Activated T-cell treated with anti-CD3 and anti-CD28 coated beads, Interleukin-2, amount 50 U/mL, for 1 hour (primary cell): Measurements from ENCODE around the gene LRRC57.

Source experiments
- DNase-seq: peaks from one replicate; pipeline ENCODE4 v3.0.0-alpha.2; 2020

LRRC57 gene

DNA sequence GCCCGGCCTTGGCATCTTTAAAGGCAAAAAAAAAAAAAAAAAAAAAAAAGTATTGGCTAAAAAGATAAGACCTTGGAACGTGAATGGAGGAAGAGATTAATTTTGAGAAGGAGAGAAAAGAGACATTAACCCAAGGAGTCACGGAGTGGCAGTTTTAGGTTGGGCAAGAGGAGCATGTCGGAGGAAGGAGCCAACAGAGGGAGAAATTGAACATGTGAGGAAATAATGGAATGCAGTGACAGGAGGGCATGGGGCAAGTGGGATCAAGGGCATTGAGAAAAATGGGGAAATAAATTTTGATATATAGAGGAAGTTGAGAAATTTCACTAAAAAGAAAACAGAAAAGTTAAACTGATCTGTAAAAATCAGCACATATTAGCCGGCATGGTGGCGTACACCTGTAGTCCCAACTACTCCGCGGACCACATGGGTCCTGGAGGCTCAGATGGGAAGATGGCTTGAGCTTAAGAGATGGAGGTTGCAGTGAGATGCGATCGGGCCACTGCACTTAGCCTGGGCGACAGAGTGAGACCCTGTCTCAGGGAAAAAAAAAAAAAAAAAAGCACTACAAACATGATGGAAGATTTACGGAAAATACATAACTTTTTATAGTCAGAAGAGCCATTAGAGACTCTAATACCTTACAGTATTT is 1.3 kb upstream of the LRRC57 start:
- DNase-seq = no peak

DNA sequence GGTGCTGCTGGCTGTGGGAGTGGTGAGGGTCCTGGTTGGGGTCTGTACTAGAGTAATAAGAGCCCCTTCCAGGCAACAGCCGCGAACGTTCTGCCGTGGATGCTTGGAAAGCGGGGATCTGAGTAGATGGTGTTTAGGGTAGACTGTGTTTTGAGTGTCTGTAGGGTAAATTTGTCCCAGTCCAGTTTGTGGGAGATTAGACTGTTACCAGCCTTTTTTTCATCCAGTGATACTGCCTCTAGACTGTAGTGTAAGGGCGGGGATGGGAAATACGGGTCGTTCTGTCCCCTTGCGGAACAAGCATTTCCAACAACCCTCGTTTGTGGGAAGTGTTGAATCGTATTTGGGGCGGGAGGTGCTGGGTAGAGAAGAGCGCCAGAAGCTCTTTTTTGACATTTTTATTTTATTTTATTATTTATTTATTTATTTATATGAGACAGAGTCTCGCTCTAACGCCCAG is 469 bp upstream of the LRRC57 start:
- DNase-seq = no peak

DNA sequence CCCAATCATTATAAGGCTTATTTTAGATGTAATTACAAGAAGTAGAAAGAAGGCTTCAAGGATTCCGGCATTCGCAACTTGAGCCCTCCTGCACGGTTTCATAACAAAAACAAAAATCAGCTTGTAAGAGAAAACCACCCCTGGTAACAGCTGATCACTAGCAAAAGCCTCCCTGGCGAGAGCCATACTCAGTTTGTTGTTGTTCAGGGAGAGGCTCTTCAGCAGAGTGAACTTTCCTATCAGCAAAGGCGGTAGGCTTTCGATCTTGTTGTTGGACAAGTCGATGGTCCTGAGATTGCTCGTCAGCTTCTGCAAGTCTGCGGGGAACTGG is 710 bp downstream of the LRRC57 start:
- DNase-seq = no peak

DNA sequence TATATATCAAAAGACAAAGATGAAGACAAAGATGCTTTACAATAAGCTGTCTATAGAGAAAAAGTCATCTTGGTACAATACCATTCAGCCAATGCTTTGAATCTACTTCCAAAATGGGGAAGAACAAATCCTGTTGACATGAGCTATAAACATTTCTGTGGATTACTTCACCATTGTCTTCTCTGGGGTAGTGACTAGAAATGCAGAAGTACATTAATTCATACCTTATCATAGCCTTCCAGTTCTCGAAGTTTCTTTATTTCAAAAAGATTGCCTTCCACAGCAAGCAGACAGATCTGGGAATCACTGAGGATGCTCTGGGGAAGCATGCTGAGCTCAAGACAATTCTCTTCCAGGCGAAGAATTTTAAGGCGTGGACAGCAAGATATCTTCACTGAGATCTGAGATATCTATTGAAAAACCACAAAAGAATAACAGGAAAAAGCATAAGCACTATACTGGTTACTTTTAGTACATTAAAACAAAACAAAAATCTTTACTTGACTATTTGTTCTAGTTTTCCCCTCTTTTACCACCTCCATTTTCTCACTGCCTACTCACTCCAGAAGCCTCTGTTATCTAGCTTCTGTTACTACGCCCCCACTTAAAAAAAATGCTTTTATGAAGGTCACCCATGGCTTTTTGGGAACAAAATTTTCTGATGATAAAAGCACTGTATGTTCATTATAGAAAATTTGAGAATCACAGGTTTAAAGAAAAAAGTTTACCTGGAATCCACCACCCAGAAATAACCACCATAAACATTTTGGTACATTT is 3.6 kb downstream of the LRRC57 start:
- DNase-seq = no peak

DNA sequence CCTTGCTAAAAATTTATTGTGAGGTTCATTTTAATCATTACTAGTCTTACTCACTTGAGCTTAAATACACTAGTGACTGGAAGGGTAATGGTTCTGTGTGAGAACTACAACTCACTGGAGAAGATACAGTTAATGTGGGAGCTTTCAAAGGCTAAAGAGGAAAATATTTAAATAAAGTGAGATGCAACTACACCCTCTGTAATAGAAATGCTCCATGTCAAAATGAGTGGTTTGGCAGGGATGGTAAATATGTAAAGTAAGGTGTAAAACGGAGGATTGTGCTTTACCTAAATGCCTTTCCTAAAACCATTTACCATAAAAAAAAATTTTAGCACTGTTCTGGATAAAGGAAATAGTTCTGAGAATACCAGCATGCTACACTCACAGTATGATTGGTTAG is 15.3 kb downstream of the LRRC57 start:
- no peak for DNase-seq

DNA sequence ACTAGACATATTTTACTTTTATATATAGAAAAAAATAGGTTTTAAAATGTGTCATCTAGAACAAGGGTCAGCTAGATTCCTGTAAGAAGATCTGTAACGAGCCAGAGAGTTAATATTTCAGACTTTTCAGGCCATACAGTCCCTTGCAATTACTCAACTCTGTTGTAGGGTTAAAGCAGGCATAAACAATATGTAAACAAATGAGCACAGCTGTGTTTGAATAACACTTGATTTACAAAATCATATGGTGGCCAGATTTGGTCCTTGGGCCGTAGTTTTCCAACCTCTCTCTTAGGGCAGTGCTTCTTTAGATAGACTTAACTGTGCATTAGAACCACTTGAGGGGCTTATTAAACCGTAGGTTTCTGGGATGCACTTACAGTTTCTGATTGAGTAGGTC is 19.6 kb downstream of the LRRC57 start:
- no peak for DNase-seq

DNA sequence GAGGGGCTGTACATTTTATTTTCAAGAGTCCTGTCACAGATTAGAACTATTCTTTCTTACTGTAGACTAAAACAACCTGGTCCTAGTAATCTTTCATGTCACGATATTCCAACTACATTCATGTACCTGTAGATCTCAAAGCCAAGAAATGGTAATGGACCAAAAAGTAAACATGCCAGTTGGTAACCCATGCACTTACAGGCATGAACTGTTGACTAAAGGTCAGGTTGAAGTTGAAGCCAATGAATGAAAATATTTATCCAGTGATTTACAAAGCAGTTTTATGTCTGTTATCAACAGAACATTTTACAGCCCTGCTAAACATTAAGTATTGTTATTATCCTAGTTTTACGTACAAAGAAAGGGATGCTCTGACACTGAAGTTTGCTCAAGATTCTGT is 25.3 kb downstream of the LRRC57 start:
- no peak for DNase-seq

DNA sequence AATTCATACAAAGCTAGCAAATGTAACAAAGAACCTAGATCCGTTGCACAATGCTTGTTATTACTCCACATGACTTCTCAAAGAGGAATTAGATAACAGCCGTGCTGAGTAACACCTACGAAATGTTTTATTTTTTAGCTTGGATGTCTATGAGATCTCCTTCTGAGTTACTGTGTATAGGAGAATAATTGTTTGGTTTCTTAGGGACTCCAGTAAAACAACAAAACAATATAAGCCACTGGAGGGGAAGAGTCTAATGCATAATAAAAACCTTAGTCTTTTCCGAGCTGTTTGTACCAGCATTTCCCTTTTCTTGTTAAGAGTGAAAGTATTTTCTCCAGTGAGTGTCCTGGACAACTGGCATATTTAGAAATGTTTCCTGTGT is 37.6 kb downstream of the LRRC57 start:
- DNase-seq = no peak

DNA sequence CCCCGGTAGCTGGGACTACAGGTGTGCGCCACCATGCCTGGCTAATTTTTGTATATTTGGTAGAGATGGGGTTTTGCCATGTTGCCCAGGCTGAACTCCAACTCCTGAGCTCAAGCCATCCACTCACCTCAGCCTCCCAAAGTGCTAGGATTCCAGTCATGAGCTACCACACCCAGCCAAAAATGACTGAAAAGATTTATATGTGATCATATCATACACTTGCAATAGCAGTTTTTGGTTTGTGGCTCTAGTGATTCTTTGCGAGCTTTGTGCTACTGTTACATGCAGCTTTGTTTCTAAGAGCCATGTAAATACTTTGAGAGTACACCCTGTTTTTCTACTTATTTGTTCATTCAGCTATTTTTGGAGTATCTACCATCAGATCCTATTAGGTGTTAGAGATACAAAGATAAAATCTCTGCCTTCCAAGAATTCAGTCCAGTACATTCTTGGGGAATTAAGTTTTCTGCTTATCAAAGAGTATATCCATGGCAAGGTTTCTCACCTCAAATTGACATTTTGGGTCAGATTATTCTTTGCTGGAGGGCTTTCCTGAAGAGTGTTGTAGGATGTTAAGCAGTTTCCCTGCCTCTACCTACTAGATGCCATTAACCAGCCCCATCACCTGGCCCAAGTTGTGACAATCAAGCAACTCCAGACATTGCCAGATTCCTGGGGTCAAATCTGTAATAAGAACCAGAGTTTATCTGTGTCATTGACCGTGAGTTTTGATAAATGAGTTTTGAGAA is 38.2 kb downstream of the LRRC57 start:
- DNase-seq = no peak

DNA sequence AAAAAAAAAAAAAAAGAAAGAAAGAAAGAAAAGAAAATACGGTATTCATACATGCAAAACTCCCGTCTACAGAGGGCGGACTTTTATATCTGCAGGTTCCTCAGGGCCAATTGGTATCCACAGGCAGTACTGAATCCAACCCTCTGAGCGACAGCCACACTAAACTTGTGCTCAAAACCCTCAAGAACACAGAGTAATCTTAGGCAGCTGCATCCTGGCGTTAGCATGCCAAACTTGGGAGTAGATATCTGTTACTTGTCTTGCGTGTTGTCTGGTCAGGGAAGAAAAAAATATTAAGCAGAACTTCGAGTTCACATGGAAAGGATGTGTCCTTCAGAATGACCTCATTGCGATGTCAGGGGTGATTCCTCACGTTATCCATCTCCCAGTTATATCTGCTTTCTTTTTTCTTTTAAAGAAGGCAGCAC is 40.3 kb downstream of the LRRC57 start:
- no peak for DNase-seq

DNA sequence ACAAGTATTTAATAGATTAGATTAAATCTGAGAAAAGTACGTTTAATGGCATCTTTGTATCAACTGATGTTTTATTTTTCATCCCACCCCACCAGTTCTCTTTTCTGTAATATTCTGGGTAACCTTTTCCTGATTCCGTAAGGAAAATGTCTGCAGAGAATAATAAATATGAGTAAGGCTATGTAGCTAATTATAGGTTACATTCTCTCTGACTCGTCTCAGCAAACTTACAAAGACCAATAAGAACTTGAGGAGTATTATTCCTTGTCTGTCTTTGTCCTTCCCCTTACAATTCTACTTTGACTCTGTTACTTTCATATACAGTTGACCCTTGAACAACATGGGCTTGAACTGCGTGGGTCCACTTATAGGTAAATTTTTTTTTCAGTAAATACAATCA is 41.1 kb downstream of the LRRC57 start:
- no peak for DNase-seq

DNA sequence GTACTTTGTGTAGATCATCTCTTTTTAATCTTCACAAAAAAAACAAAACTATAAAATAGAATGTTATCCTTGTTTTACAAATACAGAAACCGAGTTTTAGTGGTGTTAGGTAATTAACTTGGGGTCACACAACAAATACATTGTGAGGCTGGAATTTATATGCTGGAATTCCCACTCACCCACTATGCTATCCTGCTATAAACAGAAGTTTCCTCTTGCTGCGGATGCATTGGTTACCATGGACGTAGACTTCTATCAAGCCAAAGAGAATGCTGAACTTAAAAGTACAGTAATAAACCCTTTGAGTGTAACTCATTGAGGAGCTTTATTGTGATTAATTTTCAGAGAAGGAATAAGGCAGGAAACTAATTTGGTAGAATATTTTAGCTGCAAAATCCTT is 44.0 kb downstream of the LRRC57 start:
- no peak for DNase-seq

DNA sequence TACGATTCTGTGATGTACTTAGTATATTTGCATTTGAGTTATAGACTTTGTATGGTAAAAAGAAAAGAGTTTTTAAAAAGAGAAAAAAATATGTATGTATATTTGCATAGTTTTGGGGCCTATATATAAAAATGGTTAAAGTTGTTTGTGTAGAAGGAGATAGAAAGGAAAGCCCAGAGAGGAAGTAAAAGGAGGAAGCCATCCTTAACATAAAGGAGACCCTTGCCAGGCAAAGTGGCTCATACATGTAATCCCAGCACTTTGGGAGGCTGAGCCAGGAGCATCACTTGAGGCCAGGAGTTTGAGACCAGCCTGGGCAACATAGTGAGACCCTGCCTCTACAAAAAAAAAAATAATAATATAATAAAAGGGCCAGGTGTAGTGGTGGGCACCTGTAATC is 44.8 kb downstream of the LRRC57 start:
- DNase-seq = no peak

DNA sequence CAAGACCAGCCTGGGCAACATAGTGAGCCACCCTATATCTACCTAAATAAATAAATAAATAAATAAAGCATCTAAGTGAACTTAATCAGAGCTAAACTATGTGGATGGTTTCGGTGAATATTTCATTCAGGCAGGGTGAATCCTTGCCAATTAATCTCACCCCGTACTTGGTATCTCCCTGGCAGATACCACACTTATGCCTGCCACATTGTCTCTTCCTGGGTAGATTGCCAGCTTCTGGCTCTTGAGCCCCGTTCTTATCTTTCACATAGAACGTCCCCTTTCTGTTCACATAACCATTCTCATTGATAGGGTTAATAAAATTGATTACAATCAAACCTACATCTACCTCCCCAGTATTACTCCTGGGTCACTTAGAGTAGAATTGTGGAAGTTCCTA is 46.1 kb downstream of the LRRC57 start:
- DNase-seq = no peak

DNA sequence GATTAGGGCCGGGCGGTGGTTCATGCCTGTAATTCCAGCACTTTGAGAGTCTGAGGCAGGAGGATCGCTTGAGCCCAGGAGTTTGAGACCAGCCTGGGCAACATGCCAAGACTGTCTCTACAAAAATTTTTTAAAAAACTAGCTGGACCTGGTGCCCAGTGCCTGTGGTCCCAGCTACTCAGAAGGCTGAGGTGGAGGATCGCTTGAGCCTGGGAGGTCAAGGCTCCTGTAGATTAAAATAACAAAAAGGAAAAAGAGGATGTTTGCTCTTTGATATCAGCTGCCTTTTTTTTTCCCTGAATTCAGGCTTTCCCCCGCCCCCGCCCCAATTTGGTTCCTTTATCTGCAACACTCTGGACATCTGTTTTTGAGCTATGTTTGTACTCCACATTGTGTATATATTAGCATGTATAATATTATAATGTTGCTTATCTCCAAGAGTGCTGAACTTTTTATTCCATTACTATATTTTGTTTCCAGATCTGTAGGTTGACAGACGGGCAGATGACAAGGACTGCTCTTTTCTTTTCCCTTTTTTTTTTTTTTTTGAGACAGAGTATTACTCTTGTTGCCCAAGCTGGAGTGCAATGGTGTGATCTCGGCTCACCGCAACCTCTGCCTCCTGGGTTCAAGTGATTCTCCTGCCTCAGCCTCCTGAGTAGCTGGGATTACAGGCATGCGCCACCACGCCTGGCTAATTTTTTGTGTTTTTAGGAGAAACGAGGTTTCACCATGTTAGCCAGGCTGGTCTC is 48.6 kb downstream of the LRRC57 start:
- no peak for DNase-seq

DNA sequence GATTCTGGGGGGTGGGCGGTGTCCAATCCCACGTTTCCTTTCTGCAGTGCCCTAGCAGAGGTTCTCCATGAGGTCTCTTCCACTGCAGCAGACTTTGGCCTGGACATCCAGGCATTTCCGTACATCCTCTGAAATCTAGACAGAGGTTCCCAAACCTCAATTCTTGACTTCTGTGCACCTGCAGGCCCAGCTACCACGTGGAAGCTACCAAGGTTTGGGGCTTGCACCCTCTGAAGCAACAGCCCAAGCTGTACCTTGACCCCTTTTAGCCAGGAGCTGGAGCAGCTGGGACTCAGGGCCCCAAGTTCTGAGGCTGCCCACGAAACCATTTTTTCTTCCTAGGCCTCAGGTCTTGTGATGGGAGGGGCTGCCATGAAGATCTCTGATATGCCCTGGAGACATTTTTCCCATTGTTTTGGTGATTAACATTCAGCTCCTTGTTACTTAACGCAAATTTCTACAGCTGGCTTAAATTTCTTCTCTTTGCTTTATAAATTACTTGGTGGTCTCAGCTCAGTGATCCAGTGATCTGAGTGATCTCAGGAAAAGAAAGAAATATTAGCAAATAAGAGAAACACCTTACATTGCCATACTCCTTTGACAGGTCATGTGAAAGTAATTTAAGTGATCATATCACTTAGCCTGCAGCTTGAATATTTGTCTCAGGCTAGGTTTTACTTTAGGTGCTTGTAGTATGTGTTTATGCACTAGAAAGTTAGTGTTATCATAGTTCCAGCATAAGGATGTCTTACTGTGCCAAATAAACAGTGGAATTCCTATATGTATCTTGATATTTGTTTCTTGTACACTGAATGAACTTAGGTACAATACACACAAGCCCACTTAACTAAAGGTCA is 50.2 kb downstream of the LRRC57 start:
- DNase-seq = no peak

DNA sequence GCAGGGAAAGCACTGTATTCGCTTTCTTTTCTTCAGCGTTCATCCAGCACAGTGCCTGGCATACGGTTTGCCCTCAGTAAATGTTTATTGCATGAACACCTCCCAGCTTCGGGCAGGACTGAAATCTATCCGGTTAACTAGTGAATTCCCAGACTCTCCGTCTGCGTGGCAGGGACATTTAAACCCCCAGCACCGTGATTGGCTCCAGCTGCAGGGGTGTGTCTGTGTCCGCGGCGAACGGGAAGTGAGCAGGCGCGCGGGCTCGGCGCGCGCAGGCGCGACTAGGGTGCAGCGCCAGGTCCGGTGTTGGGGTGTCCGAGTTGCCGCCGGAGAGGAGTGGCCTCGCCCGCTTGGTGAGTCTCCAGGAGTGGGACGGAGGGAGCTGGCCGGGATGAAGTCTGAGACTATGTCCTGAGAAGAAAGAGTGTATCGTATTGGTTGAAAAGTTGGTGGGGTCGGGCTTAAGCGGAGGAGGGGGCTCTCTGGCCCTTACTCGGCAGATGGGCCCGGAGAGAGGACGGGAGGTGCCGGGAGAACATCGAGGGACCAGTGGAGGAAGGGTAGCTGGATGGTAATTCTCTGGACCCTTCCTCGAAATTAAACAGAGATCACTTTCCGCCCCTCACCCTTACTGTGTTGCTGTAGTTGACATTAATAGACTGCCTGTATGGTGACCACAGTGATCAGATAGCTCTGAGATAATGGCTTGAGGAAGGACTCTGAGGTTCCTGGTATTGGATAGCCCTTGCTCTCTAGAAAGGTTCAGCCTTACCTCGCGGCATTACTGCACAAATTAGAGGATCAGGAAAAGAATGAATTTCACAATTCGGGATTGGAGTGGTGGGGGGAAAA is 53.0 kb downstream of the LRRC57 start, which contains the start of gene SNAP23:
TSS of gene SNAP23 (plus strand) at position 274 of the 852 bp plus-strand sequence. CDS start 16,213 bp downstream, outside the sequence.
- peak; percentile 78 for DNase-seq

DNA sequence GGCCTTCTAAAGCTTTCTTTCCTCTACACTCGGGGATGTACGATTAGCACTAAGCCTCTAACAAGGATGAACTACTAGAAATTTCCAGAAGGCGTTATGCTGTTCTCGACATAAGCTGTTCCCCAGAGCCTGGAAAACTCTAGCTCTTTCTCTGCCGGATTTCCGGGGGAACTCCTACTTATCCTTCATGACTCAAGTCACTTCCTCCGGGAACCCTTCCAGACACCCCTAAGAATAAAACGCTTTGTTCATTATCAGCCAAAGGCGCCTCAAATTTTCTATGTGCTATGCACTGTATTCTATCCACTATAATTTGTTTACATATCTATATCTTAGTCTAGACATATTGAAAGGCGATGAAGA is 53.6 kb downstream of the LRRC57 start:
- no peak for DNase-seq

DNA sequence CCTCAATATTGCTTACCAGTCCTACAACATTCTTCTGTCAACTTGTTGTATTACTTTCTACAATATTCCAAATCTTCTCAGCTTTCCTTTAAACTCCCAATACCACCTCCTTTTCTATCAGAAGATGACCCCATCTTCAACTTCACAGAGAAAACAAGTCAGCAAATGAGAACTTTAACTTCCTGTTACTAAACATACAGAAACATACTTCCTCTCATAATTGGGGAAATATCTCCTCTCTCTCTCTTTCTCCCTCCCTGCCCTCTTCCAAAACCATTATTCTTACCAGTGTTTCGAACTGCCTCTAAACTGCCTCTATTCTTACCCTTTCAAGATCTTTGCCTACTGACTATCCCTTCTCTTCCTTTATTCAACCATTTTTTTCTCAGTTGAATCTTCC is 54.9 kb downstream of the LRRC57 start:
- no peak for DNase-seq

DNA sequence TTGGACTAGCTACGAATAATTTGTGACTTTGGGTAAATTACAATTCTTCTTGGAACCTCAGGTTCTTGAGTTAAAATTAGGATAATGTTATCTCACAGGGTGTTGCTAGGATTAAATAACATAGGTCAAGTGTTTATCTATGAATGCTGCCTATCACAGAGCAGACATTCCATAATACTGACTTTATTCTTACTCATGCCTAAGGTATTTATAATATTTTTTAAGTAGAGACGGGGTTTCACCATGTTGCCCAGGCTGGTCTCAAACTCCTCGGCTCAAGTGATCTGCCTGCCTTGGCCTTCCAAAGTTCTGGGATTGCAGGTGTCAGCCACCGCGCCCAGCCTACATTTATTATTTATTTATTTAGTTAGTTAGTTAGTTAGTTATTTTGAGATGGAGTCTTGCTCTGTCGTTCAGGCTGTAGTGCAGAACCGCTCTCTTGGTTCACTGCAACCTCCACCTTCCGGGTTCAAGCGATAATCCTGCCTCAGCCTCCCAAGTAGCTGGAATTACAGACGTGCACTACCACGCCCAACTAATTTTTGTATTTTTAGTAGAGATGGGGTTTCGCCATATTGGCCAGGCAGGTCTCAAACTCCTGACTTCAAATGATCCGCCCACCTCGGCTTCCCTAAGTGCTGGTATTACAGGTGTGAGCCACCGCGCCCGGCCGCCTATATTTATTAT is 56.9 kb downstream of the LRRC57 start:
- no peak for DNase-seq
